ENCODE results near the gene TTF2.
"Not testable (repeated sequence)": the region's sequence is repeated elsewhere in the genome, so short reads cannot be mapped to it uniquely, and the experiment has no call there.

TTF2 gene

DNA sequence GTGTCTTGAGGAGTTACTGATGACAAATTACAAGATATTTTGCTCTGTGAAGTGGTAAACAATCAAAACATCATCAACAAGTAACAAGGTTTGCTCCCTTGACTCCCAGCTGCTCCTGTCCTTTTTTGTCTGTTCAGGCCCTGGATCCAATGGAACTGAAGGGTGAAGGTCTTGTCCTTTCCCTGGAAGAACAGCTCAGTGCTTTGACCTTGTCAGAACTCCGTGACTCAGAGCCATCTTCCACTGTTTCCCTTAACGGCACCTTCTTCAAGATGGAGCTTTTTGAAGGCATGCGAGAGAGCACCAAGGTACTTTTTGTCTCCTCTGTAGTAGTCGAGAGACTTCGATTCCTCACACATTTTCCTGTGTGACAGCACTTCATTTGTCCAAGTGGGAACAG is 32.5 kb downstream of the TTF2 start:
- Histone ChIP-seq H3K9ac (ENCODE audit: low read depth, low read length) (no peak overlapping the region), H3K36me3 (ENCODE audit: insufficient read depth, low read length) (peaks cover 15% of the 10 kb centered on the region), H3K4me1 (ENCODE audit: insufficient read depth, low read length) (peaks cover 25% of the 10 kb centered on the region), H3K9me3 (ENCODE audit: control insufficient read depth, insufficient read depth, low read length) (no peaks in the 10 kb centered on the region)

- Histone ChIP-seq H3K36me3 (ENCODE audit: insufficient read depth, low read length) (peaks cover 12% of the 10 kb centered on the region), H3K4me1 (ENCODE audit: insufficient read depth, low read length) (peaks cover 25% of the 10 kb centered on the region), H3K9ac (ENCODE audit: low read depth, low read length) (no peak overlapping the region), H3K9me3 (ENCODE audit: control insufficient read depth, insufficient read depth, low read length) (no peaks in the 10 kb centered on the region)
Observed at GRCh38 chr1:117093091-117093534, 33.0 kb downstream of the TTF2 start.

DNA sequence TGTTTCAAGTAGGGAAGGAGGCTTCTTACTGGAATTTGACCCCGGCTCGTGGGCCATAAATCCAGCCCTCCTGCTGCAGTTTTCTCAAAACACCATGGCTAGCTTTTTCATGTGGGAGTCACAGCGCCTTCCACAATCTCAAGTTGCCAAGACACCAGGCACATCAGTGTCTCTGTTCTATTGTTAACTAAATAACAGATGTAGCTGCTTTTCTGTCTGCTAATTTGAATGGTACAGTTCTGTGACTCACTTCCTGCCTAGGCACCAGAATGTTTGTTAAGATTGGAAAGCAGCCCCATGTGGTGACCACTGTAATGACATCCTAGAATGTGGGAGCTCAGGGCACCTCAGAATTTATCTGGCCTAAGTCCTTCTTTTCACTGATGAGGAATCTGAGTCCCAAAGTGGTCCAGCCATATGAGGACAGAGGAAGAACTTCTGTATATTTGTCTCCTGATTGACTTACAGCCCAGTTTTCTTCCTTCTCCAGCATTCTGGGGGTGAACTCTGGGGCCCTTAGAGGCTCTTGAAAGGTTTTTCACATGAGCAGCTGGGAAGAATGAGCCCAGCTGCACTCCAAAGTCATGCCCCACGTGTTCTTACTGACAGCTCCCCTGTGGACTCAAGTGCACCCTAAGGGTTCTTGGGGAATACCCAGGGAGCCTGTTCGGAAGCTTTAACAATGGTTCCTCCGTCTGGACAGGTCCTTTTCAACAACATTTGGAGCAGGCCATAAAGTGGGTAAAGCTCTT is 33.9 kb downstream of the TTF2 start:
- no peak overlapping the region for H3K9ac ChIP-seq (ENCODE audit: low read depth, low read length)
- peaks cover 10% of the 10 kb centered on the region for H3K36me3 ChIP-seq (ENCODE audit: insufficient read depth, low read length)
- peaks cover 25% of the 10 kb centered on the region for H3K4me1 ChIP-seq (ENCODE audit: insufficient read depth, low read length)
- H3K9me3 ChIP-seq (ENCODE audit: control insufficient read depth, insufficient read depth, low read length), result no peaks in the 10 kb centered on the region

DNA sequence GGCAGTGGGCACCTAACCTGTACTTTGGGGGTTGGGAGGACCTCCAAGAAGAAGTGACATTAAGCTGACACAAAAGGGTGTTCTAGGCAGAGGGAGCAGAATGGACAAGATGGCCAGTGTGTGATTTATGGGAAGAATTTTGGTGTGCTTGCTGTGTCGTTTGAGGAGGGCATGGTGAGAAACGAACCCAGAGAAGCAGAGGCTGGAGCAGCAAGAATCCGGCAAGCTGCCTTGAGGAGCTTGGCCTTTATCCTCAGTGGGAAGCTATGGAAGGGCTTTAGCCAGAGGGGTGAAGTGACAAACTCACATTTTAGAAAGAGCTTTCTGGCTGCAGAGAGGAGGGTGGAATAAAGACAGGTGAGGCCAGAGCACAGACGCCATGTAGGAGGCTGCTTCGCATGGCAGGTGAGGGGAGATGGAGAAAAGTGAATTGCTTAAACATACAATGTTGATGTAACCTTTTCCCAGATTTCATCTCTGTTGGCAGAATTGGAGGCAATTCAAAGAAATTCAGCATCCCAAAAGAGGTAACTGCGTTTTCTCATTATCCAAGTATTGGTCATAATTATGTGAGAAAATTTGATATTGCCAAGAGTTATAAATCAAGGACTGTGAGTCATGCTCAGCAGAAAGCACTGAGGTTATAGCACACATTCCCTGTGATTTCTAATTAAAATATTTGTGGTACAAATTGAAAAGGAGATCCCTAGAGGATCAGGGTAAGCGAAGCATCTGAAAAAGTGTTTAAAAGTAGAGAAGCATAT is 34.9 kb downstream of the TTF2 start:
- H3K9me3 ChIP-seq (ENCODE audit: control insufficient read depth, insufficient read depth, low read length), result no peaks in the 10 kb centered on the region
- H3K9ac ChIP-seq (ENCODE audit: low read depth, low read length), result no peak overlapping the region
- H3K36me3 ChIP-seq (ENCODE audit: insufficient read depth, low read length), result peaks cover 10% of the 10 kb centered on the region
- H3K4me1 ChIP-seq (ENCODE audit: insufficient read depth, low read length), result peaks cover 25% of the 10 kb centered on the region

GRCh38 chr1:117096951-117097408 is 36.9 kb downstream of the TTF2 start:
- Histone ChIP-seq H3K36me3 (ENCODE audit: insufficient read depth, low read length) (peaks cover 20% of the 10 kb centered on the region), H3K9me3 (ENCODE audit: control insufficient read depth, insufficient read depth, low read length) (no peaks in the 10 kb centered on the region), H3K4me1 (ENCODE audit: insufficient read depth, low read length) (peaks cover 25% of the 10 kb centered on the region), H3K9ac (ENCODE audit: low read depth, low read length) (no peak overlapping the region)

- H3K36me3 ChIP-seq (ENCODE audit: insufficient read depth, low read length), result peaks cover 22% of the 10 kb centered on the region
- H3K4me1 ChIP-seq (ENCODE audit: insufficient read depth, low read length), result peaks cover 20% of the 10 kb centered on the region
- no peaks in the 10 kb centered on the region for H3K9me3 ChIP-seq (ENCODE audit: control insufficient read depth, insufficient read depth, low read length)
- no peak overlapping the region for H3K9ac ChIP-seq (ENCODE audit: low read depth, low read length)
Observed at GRCh38 chr1:117097443-117097842, 37.3 kb downstream of the TTF2 start.

- Histone ChIP-seq H3K9me3 (ENCODE audit: control insufficient read depth, insufficient read depth, low read length) (no peaks in the 10 kb centered on the region), H3K36me3 (ENCODE audit: insufficient read depth, low read length) (peaks cover 22% of the 10 kb centered on the region), H3K9ac (ENCODE audit: low read depth, low read length) (no peak overlapping the region), H3K4me1 (ENCODE audit: insufficient read depth, low read length) (peaks cover 11% of the 10 kb centered on the region)
Observed at GRCh38 chr1:117098287-117098890, 38.3 kb downstream of the TTF2 start.

DNA sequence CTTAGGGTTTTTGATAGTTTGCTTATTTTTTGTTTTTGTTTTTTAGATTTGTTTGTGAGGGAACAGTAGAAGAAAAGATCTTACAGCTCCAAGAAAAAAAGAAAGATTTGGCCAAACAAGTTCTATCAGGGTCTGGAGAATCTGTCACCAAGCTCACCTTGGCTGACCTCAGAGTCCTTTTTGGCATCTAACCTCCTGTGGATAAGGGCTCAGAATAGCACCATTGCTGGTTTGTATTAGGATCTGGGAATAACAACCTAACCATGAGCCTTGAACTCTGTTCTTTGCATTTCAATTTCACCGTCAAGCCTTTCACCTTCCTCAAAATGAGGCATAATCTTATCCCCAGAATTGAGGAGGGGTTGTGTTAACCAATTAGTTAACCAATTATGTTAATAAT is 41.2 kb downstream of the TTF2 start:
- no peaks in the 10 kb centered on the region for H3K9me3 ChIP-seq (ENCODE audit: control insufficient read depth, insufficient read depth, low read length)
- no peaks in the 10 kb centered on the region for H3K4me1 ChIP-seq (ENCODE audit: insufficient read depth, low read length)
- peaks cover 20% of the 10 kb centered on the region for H3K36me3 ChIP-seq (ENCODE audit: insufficient read depth, low read length)
- no peak overlapping the region for H3K9ac ChIP-seq (ENCODE audit: low read depth, low read length)

DNA sequence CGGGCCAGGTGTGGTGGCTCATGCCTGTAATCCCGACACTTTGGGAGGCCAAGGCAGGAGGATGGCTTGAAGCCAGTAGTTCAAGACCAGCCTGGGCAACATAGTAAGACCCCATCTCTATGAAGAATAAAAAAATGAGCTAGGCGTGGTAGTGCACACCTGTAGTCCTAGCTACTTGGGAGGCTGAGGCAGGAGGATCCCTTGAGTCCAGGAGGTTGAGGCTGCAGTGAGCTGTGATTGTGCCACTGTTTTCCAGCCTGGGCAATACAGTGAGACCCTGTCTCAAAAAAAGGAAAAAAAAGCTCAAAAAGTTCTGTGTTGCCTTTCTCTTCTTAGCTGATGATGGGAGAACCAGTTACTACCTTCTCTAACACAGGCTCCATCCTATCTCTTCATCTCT is 41.7 kb downstream of the TTF2 start:
- H3K9me3 ChIP-seq (ENCODE audit: control insufficient read depth, insufficient read depth, low read length); H3K4me1 ChIP-seq (ENCODE audit: insufficient read depth, low read length); H3K9ac ChIP-seq (ENCODE audit: low read depth, low read length): not testable (repeated sequence)
- H3K36me3 ChIP-seq (ENCODE audit: insufficient read depth, low read length), result peaks cover 25% of the 10 kb centered on the region

DNA sequence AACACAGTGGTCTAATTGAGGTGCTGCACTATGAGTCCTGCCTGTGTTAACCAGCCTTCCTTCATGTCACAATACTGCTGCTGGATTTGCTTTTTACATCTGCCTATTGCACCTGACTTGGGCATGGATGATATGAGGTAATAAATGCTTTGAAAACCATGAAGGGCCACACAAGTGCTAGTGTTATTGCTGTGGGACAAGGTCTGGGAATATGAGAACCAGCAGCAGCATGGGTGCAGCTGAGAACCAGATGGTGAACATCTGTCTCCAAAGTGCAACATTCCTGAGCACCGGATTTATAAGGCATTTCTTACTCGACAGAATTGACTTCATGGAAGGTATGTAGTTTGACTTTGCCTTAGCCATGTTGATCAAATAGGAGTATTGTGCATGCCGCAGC is 44.9 kb downstream of the TTF2 start:
- H3K9me3 ChIP-seq (ENCODE audit: control insufficient read depth, insufficient read depth, low read length), result no peaks in the 10 kb centered on the region
- no peaks in the 10 kb centered on the region for H3K4me1 ChIP-seq (ENCODE audit: insufficient read depth, low read length)
- no peak overlapping the region for H3K9ac ChIP-seq (ENCODE audit: low read depth, low read length)
- peaks cover 24% of the 10 kb centered on the region for H3K36me3 ChIP-seq (ENCODE audit: insufficient read depth, low read length)

GRCh38 chr1:117105722-117106121 is 45.6 kb downstream of the TTF2 start:
- Histone ChIP-seq H3K9ac (ENCODE audit: low read depth, low read length) (no peak overlapping the region), H3K9me3 (ENCODE audit: control insufficient read depth, insufficient read depth, low read length) (no peaks in the 10 kb centered on the region), H3K36me3 (ENCODE audit: insufficient read depth, low read length) (peaks cover 21% of the 10 kb centered on the region), H3K4me1 (ENCODE audit: insufficient read depth, low read length) (no peaks in the 10 kb centered on the region)

DNA sequence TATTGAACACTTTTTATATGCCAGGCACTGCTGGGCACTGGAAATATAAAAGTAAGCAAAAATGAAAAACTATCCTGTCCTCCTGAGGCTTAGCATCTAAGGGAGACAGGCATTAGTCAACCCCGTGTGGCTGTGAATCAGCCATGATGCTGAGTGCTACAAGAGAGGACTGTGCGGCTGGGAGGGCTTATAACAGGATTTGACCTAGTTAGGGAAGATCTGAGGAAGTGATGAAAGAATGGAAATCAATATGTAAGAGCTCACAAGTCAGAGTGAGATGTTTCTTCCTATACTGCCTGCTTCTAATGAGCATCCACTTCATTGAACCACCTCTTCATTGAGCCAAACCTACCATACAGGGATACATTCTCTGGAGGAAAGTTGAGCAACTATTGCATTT is 46.4 kb downstream of the TTF2 start:
- Histone ChIP-seq H3K9me3 (ENCODE audit: control insufficient read depth, insufficient read depth, low read length) (no peaks in the 10 kb centered on the region), H3K36me3 (ENCODE audit: insufficient read depth, low read length) (peaks cover 19% of the 10 kb centered on the region), H3K9ac (ENCODE audit: low read depth, low read length) (no peak overlapping the region)

DNA sequence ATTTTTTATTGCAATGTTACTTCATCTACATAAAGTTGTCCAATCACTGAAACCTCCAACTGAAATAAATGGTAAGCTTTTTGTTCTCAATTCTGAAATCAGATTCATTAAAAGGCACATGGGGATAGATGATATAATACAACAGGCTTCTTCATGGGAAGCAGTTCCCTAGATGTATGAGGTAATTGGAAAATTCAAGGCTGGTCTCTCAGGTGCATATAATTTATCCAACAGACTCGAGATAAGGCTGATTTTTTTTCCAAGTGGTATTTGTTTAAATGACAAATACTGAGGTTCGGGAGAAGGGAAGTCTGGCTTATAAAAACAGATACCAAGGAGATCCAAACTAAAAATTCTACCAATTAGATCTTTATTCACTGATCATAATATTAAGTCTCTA is 47.2 kb downstream of the TTF2 start:
- H3K9me3 ChIP-seq (ENCODE audit: control insufficient read depth, insufficient read depth, low read length), result no peaks in the 10 kb centered on the region
- peaks cover 5% of the 10 kb centered on the region; the same call in 1 of the 2 replicates for H3K4me1 ChIP-seq (ENCODE audit: insufficient read depth, low read length)
- no peak overlapping the region for H3K9ac ChIP-seq (ENCODE audit: low read depth, low read length)
- peaks cover 12% of the 10 kb centered on the region for H3K36me3 ChIP-seq (ENCODE audit: insufficient read depth, low read length)

More for the DNA sequence above, 46.4 kb downstream of the TTF2 start:
- H3K4me1 ChIP-seq (ENCODE audit: insufficient read depth, low read length), result no peaks in the 10 kb centered on the region

GRCh38 chr1:117110774-117111173 is 50.6 kb downstream of the TTF2 start:
- H3K9ac ChIP-seq (ENCODE audit: low read depth, low read length), result no peak overlapping the region

More at GRCh38 chr1:117110774-117111173, 50.6 kb downstream of the TTF2 start:
- H3K9me3 ChIP-seq (ENCODE audit: control insufficient read depth, insufficient read depth, low read length), result no peaks in the 10 kb centered on the region
- peaks cover 8% of the 10 kb centered on the region; the same call in 1 of the 2 replicates for H3K4me1 ChIP-seq (ENCODE audit: insufficient read depth, low read length)
- H3K36me3 ChIP-seq (ENCODE audit: insufficient read depth, low read length), result peaks cover 11% of the 10 kb centered on the region; the same call in 1 of the 2 replicates

Measured in ES-I3 (cell line).